HG03108 (cell line): Measurements from ENCODE around the gene FOXO1.

Experiments used
- ATAC-seq: cut with Tn5 transposase; IDR thresholded peaks from one replicate; pipeline ENCODE4 v1.9.1; 2021; ENCODE audit warnings: moderate library complexity; ENCODE audit not compliant: unreplicated experiment

The FOXO1 gene

GRCh38 chr13:40611004-40611403 lies 55.4 kb downstream of the FOXO1 start:
- ATAC-seq, result no peak

DNA sequence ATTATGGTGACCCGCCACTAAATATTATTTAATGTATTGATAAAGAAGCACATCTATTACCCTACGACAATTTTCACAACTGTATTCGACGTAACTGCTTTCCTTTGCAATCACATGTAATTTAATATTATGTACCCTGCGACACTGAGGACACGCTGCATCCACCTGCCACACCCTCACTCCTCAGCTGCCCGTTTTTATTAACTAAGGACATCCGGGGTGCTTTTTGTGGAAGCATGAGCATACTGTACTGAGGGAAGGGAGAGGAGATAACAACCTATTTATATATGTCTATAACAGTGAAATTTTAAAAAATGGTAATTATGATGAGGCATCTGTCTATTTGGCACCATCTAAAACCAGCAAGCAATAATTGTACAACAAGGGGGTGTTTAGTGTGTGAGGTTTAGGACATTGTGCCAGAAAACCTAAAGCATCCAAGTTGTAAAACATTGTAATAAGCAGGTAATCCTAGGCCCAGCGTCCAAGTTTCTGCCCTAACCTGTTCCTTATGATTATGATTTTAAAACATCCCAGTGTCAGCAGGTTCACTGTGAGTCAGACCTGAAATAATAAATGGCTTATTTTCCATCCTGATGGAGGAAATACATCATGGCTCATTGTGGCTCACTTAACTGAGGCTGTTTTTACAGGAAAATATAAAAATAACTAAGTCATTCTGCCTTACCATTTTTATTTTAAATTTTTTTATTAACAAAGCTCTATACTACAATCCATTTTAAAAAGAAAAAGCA lies 56.3 kb downstream of the FOXO1 start:
- ATAC-seq, result no peak

DNA sequence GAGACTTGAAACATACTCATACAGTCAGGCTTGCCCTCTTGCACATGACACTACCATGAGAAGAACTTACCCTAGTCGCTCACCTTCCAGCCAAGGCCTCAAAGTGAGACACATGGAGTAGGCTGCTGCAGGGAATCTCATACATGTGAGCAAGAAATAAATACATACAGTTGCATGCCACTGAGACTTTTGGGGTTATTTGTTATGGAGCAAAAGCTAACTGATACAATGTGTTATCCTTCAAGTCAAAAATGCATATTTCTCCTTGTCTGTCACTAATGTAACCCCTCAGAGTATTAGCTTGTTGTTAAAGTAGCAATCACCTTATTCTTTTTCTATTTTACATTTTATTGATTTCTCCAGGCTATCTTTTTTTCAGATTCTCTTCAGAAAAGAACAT lies 58.1 kb downstream of the FOXO1 start:
- ATAC-seq, result no peak

DNA sequence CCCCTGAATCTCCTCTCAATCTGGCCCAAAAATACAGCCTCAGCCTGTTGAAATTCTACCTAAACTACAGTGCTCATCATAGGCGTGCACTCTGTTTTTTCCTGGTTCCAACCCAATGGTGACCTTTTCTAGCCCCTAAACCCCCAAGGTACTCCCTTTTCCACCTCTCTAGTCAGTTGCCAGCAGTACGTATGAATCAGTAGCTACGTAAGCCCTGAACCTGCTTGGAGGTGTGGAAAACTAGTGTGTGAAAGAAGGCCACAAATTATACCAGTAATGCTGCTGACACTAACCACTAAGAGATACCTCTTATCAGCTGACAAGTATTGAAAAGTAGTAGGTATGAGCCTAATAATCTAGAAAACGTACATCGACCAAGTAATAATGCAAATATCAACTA lies 60.9 kb downstream of the FOXO1 start:
- no peak for ATAC-seq

DNA sequence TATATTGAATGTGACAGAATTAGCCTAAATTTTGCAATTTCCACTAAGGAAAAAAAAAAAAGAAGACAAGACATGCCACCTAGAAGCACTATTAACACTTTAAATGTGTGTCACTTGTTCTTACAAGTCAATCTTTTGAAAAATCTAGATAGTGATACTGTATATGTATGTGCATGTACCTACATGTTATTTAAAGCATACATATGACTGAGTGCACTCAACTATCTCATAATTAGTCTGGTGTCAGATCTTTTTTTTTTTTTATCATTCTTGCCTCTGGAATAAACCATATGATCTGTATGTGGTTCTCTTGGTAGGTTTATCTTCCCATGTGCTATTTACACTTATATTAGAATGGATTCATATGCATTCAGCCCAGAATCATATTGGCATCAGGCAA lies 62.3 kb downstream of the FOXO1 start:
- ATAC-seq, result no peak

DNA sequence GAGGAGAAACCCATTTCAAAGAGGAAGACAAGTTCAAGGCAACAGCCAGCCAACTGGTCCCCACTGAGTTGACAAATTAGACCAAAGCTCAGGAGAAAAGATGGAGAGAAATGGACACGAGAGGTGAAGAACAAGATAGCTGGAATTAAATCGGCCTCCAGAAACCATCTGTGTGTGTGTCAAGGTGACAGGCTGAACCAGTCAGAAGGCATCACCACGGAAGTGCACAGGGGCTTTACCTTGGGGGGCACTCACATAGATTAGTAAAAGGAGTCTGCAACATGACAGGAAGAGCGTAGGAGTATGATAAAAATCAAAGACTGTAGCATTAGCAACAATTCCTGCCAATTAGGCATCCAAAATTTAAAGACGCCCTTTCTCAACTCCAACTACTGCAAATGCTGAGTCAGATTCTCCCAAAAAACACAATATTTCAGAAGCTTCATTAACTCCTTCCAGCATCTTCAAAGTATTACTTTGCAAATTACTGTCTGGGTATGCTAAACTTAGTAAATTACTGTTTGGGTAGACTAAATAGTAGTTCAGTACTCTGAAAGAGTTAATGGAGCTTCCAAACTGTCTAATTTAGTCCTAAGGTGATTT lies 66.2 kb downstream of the FOXO1 start:
- no peak for ATAC-seq

GRCh38 chr13:40599747-40600146 lies 66.7 kb downstream of the FOXO1 start:
- no peak for ATAC-seq

- no peak for ATAC-seq
These were observed 67.3 kb downstream of the FOXO1 start for GRCh38 chr13:40599124-40599523.

GRCh38 chr13:40598569-40598968 lies 67.9 kb downstream of the FOXO1 start:
- ATAC-seq, result no peak

GRCh38 chr13:40597735-40598365 lies 68.6 kb downstream of the FOXO1 start:
- no peak for ATAC-seq

DNA sequence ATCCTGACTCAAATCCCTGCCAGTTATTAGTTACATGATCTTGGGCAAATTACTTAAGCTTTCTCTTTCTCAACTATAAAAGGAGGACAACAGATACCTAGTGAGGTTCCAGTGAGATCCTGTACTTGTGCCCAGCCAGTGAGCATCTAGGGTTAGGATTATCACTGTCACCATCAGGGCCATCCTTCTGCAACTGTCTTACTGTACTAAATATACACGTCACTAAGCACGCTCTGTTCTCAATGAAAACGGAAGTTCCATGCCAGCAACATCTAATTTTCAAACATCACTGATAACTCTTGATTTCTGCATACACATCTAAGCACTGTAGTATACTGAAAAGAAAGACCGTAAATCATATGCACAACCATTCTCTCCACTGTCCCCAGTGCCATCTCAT lies 70.0 kb downstream of the FOXO1 start:
- no peak for ATAC-seq

DNA sequence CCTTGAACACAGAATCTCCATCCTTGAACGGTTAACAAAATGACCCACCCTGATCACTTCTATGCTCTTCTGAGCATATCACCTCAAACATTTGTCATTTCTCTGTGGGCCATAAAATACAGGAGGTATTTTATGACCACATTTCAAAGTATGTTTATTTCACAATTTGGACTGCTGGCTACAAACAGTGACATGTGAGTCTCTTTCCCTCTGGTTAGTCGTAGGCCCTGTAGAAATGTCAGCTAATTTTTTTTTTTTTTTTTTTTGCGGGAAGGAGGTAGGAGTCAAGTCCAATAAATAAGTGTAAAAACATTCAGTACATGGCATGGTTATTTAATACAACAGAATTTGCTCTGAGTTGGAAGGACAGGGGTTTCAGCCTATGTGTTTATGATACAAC lies 70.7 kb downstream of the FOXO1 start:
- ATAC-seq, result no peak

- no peak for ATAC-seq
These were observed 74.4 kb downstream of the FOXO1 start for GRCh38 chr13:40592035-40592434.

GRCh38 chr13:40591091-40591490 lies 75.3 kb downstream of the FOXO1 start:
- ATAC-seq, result no peak

GRCh38 chr13:40590112-40590862 lies 76.2 kb downstream of the FOXO1 start:
- ATAC-seq, result no peak

GRCh38 chr13:40589285-40590109 lies 76.9 kb downstream of the FOXO1 start:
- peak; percentile 84 for ATAC-seq

DNA sequence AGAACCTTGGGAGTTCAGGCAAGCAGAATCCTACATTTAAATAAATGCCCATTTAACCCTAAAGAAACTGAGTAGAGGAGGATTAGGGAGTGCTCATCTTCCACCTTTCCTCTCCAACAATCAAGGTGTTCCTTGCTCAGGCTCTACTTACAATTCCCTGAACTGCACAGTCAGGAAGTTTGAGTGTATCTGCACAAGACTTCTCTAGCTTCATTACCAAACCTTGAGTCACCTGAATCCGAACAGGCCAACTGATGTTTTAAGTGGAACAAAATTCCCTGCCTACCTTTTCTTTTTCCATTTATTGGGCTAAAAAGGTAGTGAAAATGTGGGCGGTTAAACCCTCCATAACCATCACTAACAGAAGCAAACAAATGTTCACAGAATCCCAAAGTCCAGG lies 78.3 kb downstream of the FOXO1 start:
- no peak for ATAC-seq

DNA sequence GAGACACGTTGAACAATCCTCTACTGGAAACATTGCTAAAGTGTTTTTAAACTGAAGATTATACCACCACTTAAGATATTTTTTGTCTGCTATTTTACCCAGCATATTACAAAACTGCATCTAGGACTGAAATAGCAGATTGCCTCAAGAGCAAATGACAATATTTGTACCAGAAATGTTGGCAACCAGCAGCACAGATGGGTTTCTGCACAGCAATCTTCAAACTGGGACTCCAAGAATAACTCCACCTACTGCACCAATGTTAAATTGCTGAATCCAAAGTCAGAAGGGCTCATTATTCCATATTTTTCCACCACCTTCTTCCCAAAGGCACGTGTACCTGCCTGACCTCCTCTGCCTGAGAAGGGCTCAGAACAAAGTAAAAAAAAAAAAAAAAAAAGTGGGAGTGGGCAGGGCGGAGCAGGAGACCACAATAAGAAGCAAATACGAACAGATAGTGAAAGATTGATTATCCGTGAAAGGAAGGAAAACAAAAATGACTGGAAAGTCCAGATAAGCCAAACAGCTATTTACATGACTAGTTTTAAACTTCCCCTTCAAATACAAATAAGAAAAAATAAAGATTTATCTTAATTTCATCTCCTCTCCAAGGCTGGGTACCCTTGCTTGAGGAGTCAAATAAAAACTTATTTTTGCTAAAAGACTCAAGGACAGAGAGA lies 79.4 kb downstream of the FOXO1 start:
- no peak for ATAC-seq

- ATAC-seq, result no peak
These were observed 80.5 kb downstream of the FOXO1 start for GRCh38 chr13:40585911-40586471.

DNA sequence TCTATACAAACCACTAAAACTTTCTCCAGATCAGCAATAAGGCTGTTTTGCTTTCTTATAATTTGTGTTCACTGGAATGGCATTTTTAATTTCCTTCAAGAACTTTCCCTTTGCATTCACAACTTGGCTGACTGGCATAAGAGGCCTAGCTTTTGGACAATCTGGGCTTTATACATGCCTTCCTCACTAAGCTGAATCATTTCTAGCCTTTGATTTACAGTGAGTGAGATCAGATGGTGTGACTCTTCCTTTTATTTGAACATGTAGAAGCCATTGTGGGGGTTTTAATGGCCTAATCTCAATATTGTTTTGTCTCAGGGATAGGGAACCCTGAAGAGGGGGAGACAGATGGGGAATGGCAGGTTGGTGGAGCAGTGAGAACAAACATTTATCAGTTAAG lies 82.7 kb downstream of the FOXO1 start:
- ATAC-seq, result no peak
